Measurements from ENCODE around the gene TMTC2. TPM values are rescaled to one million over a fixed set of nuclear protein-coding genes. Genes with fewer than 3 reads are reported as not detected.

TMTC2 gene
- total and polyA plus RNA-seq, 3 donors from 2014 or later: 8.1 to 22.4 (median 19.4) TPM

GRCh38 chr12:82870771-82871377 lies 184.2 kb downstream of the TMTC2 start:
- TF ChIP-seq CTCF (IDR thresholded peaks at IDR 0.05) (no peak), POLR2A (IDR thresholded peaks at IDR 0.05) (no peak)
- intact Hi-C loops (cut with DNase I; ENCODE audit: low total_unique reads): no loop called here
- peaks cover 7% of the 10 kb centered on the region for H3K4me1 ChIP-seq
- no peak overlapping the region for H3K27ac ChIP-seq
- H3K36me3 ChIP-seq (ENCODE audit: low read depth, missing control alignments): no peaks in the 10 kb centered on the region
- no peaks in the 10 kb centered on the region for H3K27me3 ChIP-seq
- DNase-seq: no peak
- H3K4me3 ChIP-seq: no peak overlapping the region
- no peaks in the 10 kb centered on the region for H3K9me3 ChIP-seq

GRCh38 chr12:82872088-82872487 lies 185.4 kb downstream of the TMTC2 start:
- TF ChIP-seq POLR2A (IDR thresholded peaks at IDR 0.05): no peak
- no peak for TF ChIP-seq CTCF (IDR thresholded peaks at IDR 0.05)
- H3K36me3 ChIP-seq (ENCODE audit: low read depth, missing control alignments): no peaks in the 10 kb centered on the region
- 84 to 91% methylated on average over 2 of the region's 2 CpGs for WGBS, 2 donors
- H3K4me1 ChIP-seq: peaks cover 7% of the 10 kb centered on the region
- H3K27ac ChIP-seq: no peak overlapping the region
- no peak for DNase-seq
- H3K4me3 ChIP-seq: no peak overlapping the region
- no peaks in the 10 kb centered on the region for H3K9me3 ChIP-seq
- intact Hi-C loops (cut with DNase I; ENCODE audit: low total_unique reads): no loop called here
- no peaks in the 10 kb centered on the region for H3K27me3 ChIP-seq

- intact Hi-C loops (cut with DNase I; ENCODE audit: low total_unique reads): no loop called here
- Histone ChIP-seq H3K4me1 (no peaks in the 10 kb centered on the region), H3K36me3 (ENCODE audit: low read depth, missing control alignments) (no peaks in the 10 kb centered on the region)
These were observed 186.6 kb downstream of the TMTC2 start for GRCh38 chr12:82873309-82873708.

GRCh38 chr12:82873951-82874350 lies 187.2 kb downstream of the TMTC2 start:
- Histone ChIP-seq H3K36me3 (ENCODE audit: low read depth, missing control alignments) (no peaks in the 10 kb centered on the region), H3K4me1 (no peaks in the 10 kb centered on the region), H3K9me3 (no peaks in the 10 kb centered on the region), H3K27ac (no peak overlapping the region), H3K4me3 (no peak overlapping the region), H3K27me3 (no peaks in the 10 kb centered on the region)
- DNase-seq: no peak
- intact Hi-C loops (cut with DNase I; ENCODE audit: low total_unique reads): no loop called here
- TF ChIP-seq POLR2A (IDR thresholded peaks at IDR 0.05) (no peak), CTCF (IDR thresholded peaks at IDR 0.05) (no peak)
- 83 to 87% methylated on average over 3 of the region's 3 CpGs for WGBS, 2 donors

More at GRCh38 chr12:82873309-82873708, 186.6 kb downstream of the TMTC2 start:
- no peak for TF ChIP-seq POLR2A (IDR thresholded peaks at IDR 0.05)
- TF ChIP-seq CTCF (IDR thresholded peaks at IDR 0.05): no peak
- no peaks in the 10 kb centered on the region for H3K9me3 ChIP-seq
- DNase-seq: no peak
- no peak overlapping the region for H3K27ac ChIP-seq
- H3K4me3 ChIP-seq: no peak overlapping the region
- no peaks in the 10 kb centered on the region for H3K27me3 ChIP-seq

GRCh38 chr12:82874945-82875344 lies 188.2 kb downstream of the TMTC2 start:
- intact Hi-C loops (cut with DNase I; ENCODE audit: low total_unique reads): no loop called here
- H3K27ac ChIP-seq: no peak overlapping the region
- H3K36me3 ChIP-seq (ENCODE audit: low read depth, missing control alignments): no peaks in the 10 kb centered on the region
- no peak for TF ChIP-seq CTCF (IDR thresholded peaks at IDR 0.05)
- TF ChIP-seq POLR2A (IDR thresholded peaks at IDR 0.05): no peak
- 80 to 87% methylated on average over 1 of the region's 1 CpG for WGBS, 2 donors
- H3K4me1 ChIP-seq: no peaks in the 10 kb centered on the region
- no peak overlapping the region for H3K4me3 ChIP-seq
- DNase-seq: no peak
- H3K27me3 ChIP-seq: no peaks in the 10 kb centered on the region
- H3K9me3 ChIP-seq: no peaks in the 10 kb centered on the region

Measured in testis (tissue), 3 donors.